GM12892 (cell line): ENCODE data around the gene DNAJC11.

Experiments used
- POLR2A ChIP-seq: IDR thresholded peaks from 2 replicates; pipeline ENCODE4 v1.6.1; 2011; ENCODE audit warnings: low read depth, low read length, control low read depth
- POLR2AphosphoS5 ChIP-seq: IDR thresholded peaks from 2 replicates; pipeline ENCODE4 v1.6.1; 2011; ENCODE audit warnings: low read depth, low read length, control low read depth

- TF ChIP-seq POLR2AphosphoS5 (no peak), POLR2A (no peak)
Observed at GRCh38 chr1:6685381-6685780, 16.2 kb downstream of the DNAJC11 start.
